B cell (primary cell): ENCODE measurements around the gene SELE. TPM values are rescaled to one million over a fixed set of nuclear protein-coding genes. Genes with fewer than 3 reads are reported as not detected.

Source experiments
- ATAC-seq: fragments of 200-7000 bp; cut with Tn5 transposase; one replicate; pipeline ENCODE4 v1.10.0; 2021; ENCODE audit warnings: low read depth, mild to moderate bottlenecking, moderate number of reproducible peaks, moderate library complexity
- CTCF ChIA-PET: fragments of 350-600 bp; sonication (Branson Sonifier 250); formaldehyde crosslinking; loops from one replicate; lab custom pipeline; 2021; ENCODE audit warnings: antibody characterized with exemption, inconsistent platforms; lab: Charles Lee
- POLR2A ChIA-PET: fragments of 350-600 bp; sonication (Branson Sonifier 250); formaldehyde crosslinking; loops from one replicate; lab custom pipeline; 2021; ENCODE audit warnings: antibody characterized with exemption; lab: Charles Lee
- DNase-seq: peaks from one replicate; pipeline ENCODE4 v3.0.0; 2013
- H2AFZ ChIP-seq: 2 replicates; pipeline ENCODE4 v1.6.1; 2012; ENCODE audit warnings: mild to moderate bottlenecking, low read depth, low read length; ENCODE audit not compliant: insufficient read depth, poor library complexity, severe bottlenecking
- H3K27ac ChIP-seq, 2 donors: 1 replicate in 1 of 2; 2 replicates in 1 of 2; pipeline ENCODE4 v1.5.1; 2012 to 2013; ENCODE audit warnings: low read length in 2 of 2, mild to moderate bottlenecking in 2 of 2, moderate library complexity in 1 of 2
- H3K27me3 ChIP-seq, 4 experiments: fragments of 200-600 bp in 1 of 4; sonication (generic) in 1 of 4; replicated peaks in 1 of 4; 1 replicate in 2 of 4; 2 replicates in 2 of 4; pipeline versions ENCODE4 v1.6.1 to v1.7.0; 2013 to 2016; ENCODE audit warnings: low read length in 3 of 4, mild to moderate bottlenecking in 2 of 4, mixed read lengths in 1 of 4, moderate library complexity in 1 of 4; ENCODE audit not compliant: insufficient read depth in 4 of 4, control insufficient read depth in 3 of 4; ENCODE audit errors: control extremely low read depth in 1 of 4
- H3K36me3 ChIP-seq, 2 experiments: replicated peaks in 1 of 2; 1 replicate in 1 of 2; 2 replicates in 1 of 2; pipeline versions ENCODE4 v1.6.1 to v1.7.1; 2013; ENCODE audit warnings: low read length in 1 of 2; ENCODE audit not compliant: insufficient read depth in 2 of 2, control insufficient read depth in 1 of 2; ENCODE audit errors: control extremely low read depth in 1 of 2, extremely low read depth in 1 of 2
- H3K4me1 ChIP-seq, 2 donors: fragments of 200-600 bp in 1 of 2; sonication (generic) in 1 of 2; 1 replicate in 1 of 2; 2 replicates in 1 of 2; pipeline versions ENCODE4 v1.5.1 to v1.6.1; 2013 to 2017; ENCODE audit warnings: low read length in 2 of 2; ENCODE audit not compliant: control insufficient read depth in 2 of 2, insufficient read depth in 2 of 2
- H3K4me2 ChIP-seq: replicated peaks from 2 replicates; pipeline ENCODE3; 2012; ENCODE audit warnings: mild to moderate bottlenecking, low read depth, low read length; ENCODE audit not compliant: poor library complexity, severe bottlenecking
- H3K4me3 ChIP-seq, 5 experiments: fragments of 200-600 bp in 1 of 5; sonication (generic) in 1 of 5; 1 replicate in 3 of 5; 2 replicates in 2 of 5; pipeline versions ENCODE4 v1.5.1 to v1.7.0; 2011 to 2016; ENCODE audit warnings: low read length in 4 of 5, mild to moderate bottlenecking in 4 of 5, low read depth in 2 of 5, control low read depth in 1 of 5, moderate library complexity in 1 of 5; ENCODE audit not compliant: insufficient read depth in 1 of 5; ENCODE audit errors: control extremely low read depth in 1 of 5, extremely low read depth in 1 of 5
- H3K79me2 ChIP-seq: fragments of 200-600 bp; sonication (generic); one replicate; pipeline ENCODE4 v1.6.0; 2016; ENCODE audit warnings: low read length; ENCODE audit not compliant: control insufficient read depth, insufficient read depth
- H3K9ac ChIP-seq: fragments of 200-600 bp; sonication (generic); 2 replicates; pipeline ENCODE4 v1.6.1; 2017; ENCODE audit warnings: mild to moderate bottlenecking, low read length, moderate library complexity
- H3K9me3 ChIP-seq, 3 donors: one replicate each; pipeline versions ENCODE4 v1.6.1 to v1.7.1; 2013; ENCODE audit warnings: low read length in 2 of 3; ENCODE audit not compliant: control insufficient read depth in 2 of 3, insufficient read depth in 1 of 3; ENCODE audit errors: control extremely low read depth in 1 of 3
- H4K20me1 ChIP-seq: 2 replicates; pipeline ENCODE4 v1.6.0; 2012; ENCODE audit warnings: mild to moderate bottlenecking, low read length; ENCODE audit not compliant: insufficient read depth, control insufficient read depth, poor library complexity, severe bottlenecking
- H3K27ac Mint-ChIP-seq: one replicate; pipeline ENCODE4 v1.8.0; 2021; ENCODE audit warnings: mixed read lengths
- H3K27me3 Mint-ChIP-seq: one replicate; pipeline ENCODE4 v1.8.0; 2021; ENCODE audit warnings: mixed read lengths
- H3K4me1 Mint-ChIP-seq: one replicate; pipeline ENCODE4 v1.8.0; 2021; ENCODE audit warnings: mixed read lengths
- H3K4me3 Mint-ChIP-seq: one replicate; pipeline ENCODE4 v1.8.0; 2021; ENCODE audit warnings: mixed read lengths
- H3K9me3 Mint-ChIP-seq: one replicate; pipeline ENCODE4 v1.8.0; 2022; ENCODE audit warnings: mixed read lengths; ENCODE audit not compliant: insufficient read depth
- EZH2 ChIP-seq: IDR thresholded peaks from 2 replicates; pipeline ENCODE4 v1.6.1; 2012; ENCODE audit warnings: borderline replicate concordance, low read depth, mild to moderate bottlenecking, moderate library complexity, low read length; ENCODE audit not compliant: insufficient read depth, poor library complexity, severe bottlenecking
- WGBS: methylation state at CpG from one replicate; pipeline ENCODE4 v1.1.5; 2013; ENCODE audit warnings: missing lambda C conversion rate; ENCODE audit not compliant: insufficient coverage; 5-methylcytosine and 5-hydroxymethylcytosine counted together
- intact Hi-C: fragments of 100-400 bp; cut with micrococcal nuclease; formaldehyde crosslinking; loops from one replicate; pipeline ENCODE4 v1.10.0; 2022
- polyA plus RNA-seq: library from polyadenylated mRNA; depleted of rRNA; stranded (reverse); fragments of >200 nt; gene quantifications from 2 replicates; pipeline ENCODE4 v1.2.3, GENCODE V29; 2012
- total RNA-seq, 2 donors: library from RNA; stranded (reverse); fragments of 120-200 nt in 1 of 2; gene quantifications; 1 replicate in 1 of 2; 2 replicates in 1 of 2; pipeline versions ENCODE4 v1.2.3 to v1.2.4, GENCODE V29; 2013 to 2022
- TF ChIP-seq, protein P1 (sequence below): fragments of 200-600 bp; IDR thresholded peaks from one replicate; pipeline ENCODE4 v1.8.0; 2022; ENCODE audit warnings: antibody characterized with exemption, mild to moderate bottlenecking

SELE gene
- total and polyA plus RNA-seq, 2 donors (not counting 1 experiment from before 2014, with no cell fraction given): not detected

DNA sequence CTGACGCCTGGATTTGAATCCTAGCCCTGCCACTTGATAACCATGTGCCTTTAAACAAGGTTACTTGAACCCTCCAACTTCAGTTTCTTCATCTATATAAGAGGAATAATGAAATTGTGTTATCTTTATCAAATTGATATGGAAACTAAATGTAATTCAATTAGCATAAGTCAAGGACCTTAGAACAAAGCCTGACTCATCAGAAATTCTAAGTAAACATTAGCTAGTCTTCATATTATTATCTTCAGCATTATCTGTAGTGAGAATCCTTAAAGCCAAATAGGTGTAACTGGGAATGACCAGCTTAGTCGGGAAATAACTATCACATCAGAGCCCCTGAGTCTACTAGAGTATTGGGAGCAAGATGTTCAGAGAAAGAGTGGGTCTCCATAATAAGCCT lies 29.1 kb downstream of the SELE start:
- no peak for DNase-seq
- no peaks in the 10 kb centered on the region for H3K27me3 Mint-ChIP-seq
- peak overlapping the region; percentile 73 for H3K4me2 ChIP-seq
- no peaks in the 10 kb centered on the region for H3K9me3 ChIP-seq
- H4K20me1 ChIP-seq: peaks cover 7% of the 10 kb centered on the region
- no CpG with 5 or more reads among the region's 2 CpGs for WGBS
- peak overlapping the region; percentile 16 for H3K9ac ChIP-seq
- H3K27me3 ChIP-seq: no peaks in the 10 kb centered on the region
- intact Hi-C loops: loop anchor here (10.0 kb wide), 1 partner anchor 1780 kb away; the partner anchor contains the start of gene PRRC2C
- peak overlapping the region in 3 of 5 experiments; percentile 5 to 43 (median 16) for H3K4me3 ChIP-seq
- peaks cover 20 to 91% of the 10 kb centered on the region in 2 experiments for H3K36me3 ChIP-seq
- CTCF ChIA-PET: interaction anchor here (1.2 to 7.1 kb wide), 4 partner anchors 10 to 119 kb away, joined by 4 to 176 read pairs (median 61); partner anchors contain the start of gene F5
- peak overlapping the region; percentile 86 for H3K4me3 Mint-ChIP-seq
- TF ChIP-seq EZH2: no peak
- TF ChIP-seq, protein P1, sequence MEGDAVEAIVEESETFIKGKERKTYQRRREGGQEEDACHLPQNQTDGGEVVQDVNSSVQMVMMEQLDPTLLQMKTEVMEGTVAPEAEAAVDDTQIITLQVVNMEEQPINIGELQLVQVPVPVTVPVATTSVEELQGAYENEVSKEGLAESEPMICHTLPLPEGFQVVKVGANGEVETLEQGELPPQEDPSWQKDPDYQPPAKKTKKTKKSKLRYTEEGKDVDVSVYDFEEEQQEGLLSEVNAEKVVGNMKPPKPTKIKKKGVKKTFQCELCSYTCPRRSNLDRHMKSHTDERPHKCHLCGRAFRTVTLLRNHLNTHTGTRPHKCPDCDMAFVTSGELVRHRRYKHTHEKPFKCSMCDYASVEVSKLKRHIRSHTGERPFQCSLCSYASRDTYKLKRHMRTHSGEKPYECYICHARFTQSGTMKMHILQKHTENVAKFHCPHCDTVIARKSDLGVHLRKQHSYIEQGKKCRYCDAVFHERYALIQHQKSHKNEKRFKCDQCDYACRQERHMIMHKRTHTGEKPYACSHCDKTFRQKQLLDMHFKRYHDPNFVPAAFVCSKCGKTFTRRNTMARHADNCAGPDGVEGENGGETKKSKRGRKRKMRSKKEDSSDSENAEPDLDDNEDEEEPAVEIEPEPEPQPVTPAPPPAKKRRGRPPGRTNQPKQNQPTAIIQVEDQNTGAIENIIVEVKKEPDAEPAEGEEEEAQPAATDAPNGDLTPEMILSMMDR: no peak
- H3K27ac ChIP-seq: peak overlapping the region; percentile 21 to 87
- peaks cover 95% of the 10 kb centered on the region for H3K79me2 ChIP-seq
- H3K27ac Mint-ChIP-seq: peak overlapping the region; percentile 94
- no peak for ATAC-seq
- H3K4me1 ChIP-seq: peaks cover 79 to 84% of the 10 kb centered on the region in 2 donors
- H3K9me3 Mint-ChIP-seq: no peaks in the 10 kb centered on the region
- H2AFZ ChIP-seq: no peak overlapping the region
- peaks cover 86% of the 10 kb centered on the region for H3K4me1 Mint-ChIP-seq
- POLR2A ChIA-PET: interaction anchor here (0.6 kb wide), 1 partner anchor 1560 kb away, joined by 3 read pairs; no protein-coding TSS in a partner anchor
